HG03565 (cell line): ENCODE results near the gene GFOD1.
A peak's percentile ranks its signal among the peaks of the same experiment; 100 is the strongest.
"Not testable (repeated sequence)": the region's sequence is repeated elsewhere in the genome, so short reads cannot be mapped to it uniquely, and the experiment has no call there.

ENCODE experiments used
- ATAC-seq: cut with Tn5 transposase; IDR thresholded peaks from one replicate; pipeline ENCODE4 v1.9.1; 2021; ENCODE audit warnings: mild to moderate bottlenecking, moderate library complexity; ENCODE audit not compliant: unreplicated experiment

GFOD1 gene

GRCh38 chr6:13407709-13408695, 79.4 kb downstream of the GFOD1 start:
- no peak for ATAC-seq

- no peak for ATAC-seq
Measured at GRCh38 chr6:13407368-13407708, 80.1 kb downstream of the GFOD1 start.

GRCh38 chr6:13406781-13407180, 80.6 kb downstream of the GFOD1 start:
- no peak for ATAC-seq

GRCh38 chr6:13405961-13406477, 81.4 kb downstream of the GFOD1 start:
- no peak for ATAC-seq

GRCh38 chr6:13404892-13405254, 82.5 kb downstream of the GFOD1 start:
- ATAC-seq = no peak

GRCh38 chr6:13404228-13404891, 83.0 kb downstream of the GFOD1 start:
- no peak for ATAC-seq

- no peak for ATAC-seq
Measured at GRCh38 chr6:13402711-13403110, 84.7 kb downstream of the GFOD1 start.

GRCh38 chr6:13400772-13401171, 86.6 kb downstream of the GFOD1 start:
- no peak for ATAC-seq

GRCh38 chr6:13398421-13398994, 88.9 kb downstream of the GFOD1 start:
- ATAC-seq = no peak

GRCh38 chr6:13398069-13398381, 89.4 kb downstream of the GFOD1 start:
- no peak for ATAC-seq

- ATAC-seq = peak; percentile 67
Measured at GRCh38 chr6:13397359-13398068, 89.9 kb downstream of the GFOD1 start.

GRCh38 chr6:13396241-13396792, 91.1 kb downstream of the GFOD1 start:
- ATAC-seq = no peak

- no peak for ATAC-seq
Measured at GRCh38 chr6:13395272-13396237, 91.8 kb downstream of the GFOD1 start.

- ATAC-seq = no peak
Measured at GRCh38 chr6:13392462-13392861, 94.9 kb downstream of the GFOD1 start.

GRCh38 chr6:13391537-13391936, 95.9 kb downstream of the GFOD1 start:
- no peak for ATAC-seq

- no peak for ATAC-seq
Measured at GRCh38 chr6:13390658-13391057, 96.7 kb downstream of the GFOD1 start.

- ATAC-seq = not testable (repeated sequence)
Measured at GRCh38 chr6:13389237-13389636, 98.2 kb downstream of the GFOD1 start.

GRCh38 chr6:13388769-13389168, 98.6 kb downstream of the GFOD1 start:
- not testable (repeated sequence) for ATAC-seq

GRCh38 chr6:13384966-13385365, 102.4 kb downstream of the GFOD1 start:
- no peak for ATAC-seq

- no peak for ATAC-seq
Measured at GRCh38 chr6:13384506-13384905, 102.9 kb downstream of the GFOD1 start.
